ENCODE results near the gene RUFY4. TPM values are rescaled to one million over a fixed set of nuclear protein-coding genes. Genes with fewer than 3 reads are reported as not detected.

Gene RUFY4
- total and polyA plus RNA-seq, 9 of the 15 experiments (the other 6 are each of a cell fraction or from before 2014, with no cell fraction given), result not detected

DNA sequence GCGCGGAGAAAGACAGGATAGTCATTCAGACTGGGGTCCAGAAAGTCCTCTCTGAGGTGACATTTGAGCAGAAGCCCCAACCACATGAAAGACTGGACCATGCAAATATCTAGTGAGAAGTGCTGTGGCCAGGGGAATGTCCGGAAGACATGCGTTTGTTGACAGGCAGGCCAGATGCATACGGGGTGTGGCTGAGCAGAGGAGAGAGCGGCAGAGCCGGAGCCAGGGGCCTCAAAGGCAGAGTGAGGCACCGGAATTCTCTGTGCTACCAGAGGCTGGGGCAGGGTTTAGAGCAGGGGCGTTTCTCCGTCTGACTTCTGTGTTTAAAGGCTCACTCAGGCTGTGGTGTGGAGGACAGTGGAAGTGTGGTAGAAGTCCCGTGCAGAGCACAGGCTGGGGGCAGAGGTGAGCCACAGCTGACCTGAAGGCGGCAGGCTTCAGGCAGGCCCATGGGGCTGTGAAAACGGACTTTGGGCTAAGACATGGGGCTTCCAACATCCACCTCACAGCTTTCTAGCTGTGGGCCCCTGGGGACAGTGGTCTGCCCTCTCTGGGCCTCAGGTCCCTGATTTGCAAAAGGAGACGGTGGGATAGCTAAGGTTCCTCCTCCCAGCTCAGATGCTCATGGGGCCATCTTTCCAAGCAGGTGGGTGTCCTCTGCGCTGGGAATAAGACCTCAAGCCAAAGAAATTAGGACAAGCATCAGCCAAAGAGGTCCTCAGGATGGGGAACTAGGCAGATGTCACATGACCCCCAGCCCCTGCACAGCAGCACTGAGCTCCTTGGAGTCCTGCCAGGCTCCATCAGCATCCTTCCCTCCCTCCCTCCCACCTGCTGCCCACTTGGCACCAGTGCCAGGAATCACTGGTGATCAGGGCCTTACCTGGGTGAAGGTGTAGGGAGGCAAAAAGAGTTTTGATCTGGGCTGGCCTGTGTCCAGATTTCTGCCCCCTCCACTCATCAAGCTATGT lies 11.2 kb downstream of the RUFY4 start (continued):
- TF ChIP-seq ZBTB2 (IDR thresholded peaks at IDR 0.05), result no peak
- no peak for TF ChIP-seq RAD51 (IDR thresholded peaks at IDR 0.05; ENCODE audit: borderline replicate concordance, low read depth)
- no peak for TF ChIP-seq POLR2G (IDR thresholded peaks at IDR 0.05; ENCODE audit: low read depth, low read length)
- no peak for TF ChIP-seq TFAM (CRISPR knock-in tag; conservative IDR thresholded peaks at IDR 0.05)
- TF ChIP-seq SMAD3 (CRISPR knock-in tag; conservative IDR thresholded peaks at IDR 0.05), result no peak
- TF ChIP-seq ZNF354B (CRISPR knock-in tag; IDR thresholded peaks at IDR 0.05), result no peak
- TF ChIP-seq E2F8 (IDR thresholded peaks at IDR 0.05; ENCODE audit: low read depth, partially characterized antibody), result no peak
- TF ChIP-seq PHB2 (IDR thresholded peaks at IDR 0.05; ENCODE audit: low read depth), result no peak
- no peak for TF ChIP-seq ZNF140 (CRISPR knock-in tag; IDR thresholded peaks at IDR 0.05)
- no peak for TF ChIP-seq CAMTA2 (CRISPR knock-in tag; conservative IDR thresholded peaks at IDR 0.05)

All from K562 (cell line).